Fibroblast of lung (primary cell): Measurements from ENCODE around the gene CLK4. TPM values are rescaled to one million over a fixed set of nuclear protein-coding genes. Genes with fewer than 3 reads are reported as not detected.

Source experiments
- DNase-seq, 2 donors: peaks; one replicate each; pipeline versions ENCODE4 v3.0.0 to v3.0.0-alpha.2; 2010; ENCODE audit warnings: low read depth in 2 of 2
- H2AFZ ChIP-seq: 2 replicates; pipeline ENCODE4 v1.5.1; 2012; ENCODE audit warnings: low read length, control low read depth, inconsistent platforms
- H3K27ac ChIP-seq: 2 replicates; pipeline ENCODE4 v1.5.1; 2011; ENCODE audit warnings: low read length, control low read depth; ENCODE audit not compliant: insufficient read depth
- H3K27me3 ChIP-seq: 2 replicates; pipeline ENCODE4 v1.5.1; 2011; ENCODE audit warnings: mild to moderate bottlenecking, low read length; ENCODE audit not compliant: control insufficient read depth, insufficient read depth
- H3K36me3 ChIP-seq: 2 replicates; pipeline ENCODE4 v1.5.1; 2011; ENCODE audit warnings: low read length; ENCODE audit not compliant: control insufficient read depth, insufficient read depth
- H3K4me1 ChIP-seq: 2 replicates; pipeline ENCODE4 v1.5.1; 2011; ENCODE audit warnings: low read length; ENCODE audit not compliant: control insufficient read depth, insufficient read depth; ENCODE audit errors: extremely low read depth
- H3K4me2 ChIP-seq: 2 replicates; pipeline ENCODE4 v1.5.1; 2011; ENCODE audit warnings: low read length, control low read depth; ENCODE audit not compliant: insufficient read depth; ENCODE audit errors: extremely low read depth
- H3K4me3 ChIP-seq, 4 experiments: fragments of 200-600 bp in 1 of 4; sonication (generic) in 1 of 4; replicated peaks in 1 of 4; 2 replicates each; pipeline ENCODE4 v1.5.1; 2011 to 2016; ENCODE audit warnings: low read length in 4 of 4, low read depth in 3 of 4, mild to moderate bottlenecking in 3 of 4, control low read depth in 2 of 4, inconsistent platforms in 1 of 4, mixed read lengths in 1 of 4; ENCODE audit not compliant: insufficient read depth in 1 of 4; ENCODE audit errors: control extremely low read depth in 1 of 4
- H3K79me2 ChIP-seq: 2 replicates; pipeline ENCODE4 v1.5.1; 2012; ENCODE audit warnings: mild to moderate bottlenecking, low read length, inconsistent platforms; ENCODE audit not compliant: control insufficient read depth, insufficient read depth
- H3K9ac ChIP-seq: 2 replicates; pipeline ENCODE4 v1.5.1; 2011; ENCODE audit warnings: mild to moderate bottlenecking, low read length, control low read depth; ENCODE audit not compliant: insufficient read depth
- H3K9me3 ChIP-seq: 2 replicates; pipeline ENCODE4 v1.5.1; 2012; ENCODE audit warnings: low read depth, low read length; ENCODE audit not compliant: control insufficient read depth, insufficient read depth
- H4K20me1 ChIP-seq: 2 replicates; pipeline ENCODE4 v1.5.1; 2011; ENCODE audit warnings: low read length; ENCODE audit not compliant: control insufficient read depth, insufficient read depth; ENCODE audit errors: extremely low read depth
- EZH2 ChIP-seq: IDR thresholded peaks from 2 replicates; pipeline ENCODE4 v1.5.1; 2012; ENCODE audit warnings: low read length, control low read depth, mild to moderate bottlenecking; ENCODE audit errors: missing control alignments
- polyA plus RNA-seq, 2 donors: library from polyadenylated mRNA; depleted of rRNA in 1 of 2; stranded (reverse) in 1 of 2; unstranded in 1 of 2; fragments of >200 nt; gene quantifications; 2 replicates each; pipeline ENCODE4 v1.2.1, GENCODE V29; 2011 to 2012; ENCODE audit warnings: missing spikeins in 1 of 2
- total RNA-seq: library from RNA; depleted of rRNA; stranded (reverse); fragments of >200 nt; gene quantifications from 2 replicates; pipeline ENCODE4 v1.2.1, GENCODE V29; 2014
- TF ChIP-seq, protein P1 (sequence below), 2 donors: IDR thresholded peaks in 1 of 2; conservative IDR thresholded peaks in 1 of 2; 1 replicate in 1 of 2; 2 replicates in 1 of 2; pipeline ENCODE4 v1.5.1; 2011 to 2012; ENCODE audit warnings: low read length in 2 of 2, control low read depth in 1 of 2, inconsistent platforms in 1 of 2, low read depth in 1 of 2, mild to moderate bottlenecking in 1 of 2

CLK4 gene
- total and polyA plus RNA-seq, 2 donors (not counting 1 experiment from before 2014, with no cell fraction given), result 20.7 to 27.9 TPM

DNA sequence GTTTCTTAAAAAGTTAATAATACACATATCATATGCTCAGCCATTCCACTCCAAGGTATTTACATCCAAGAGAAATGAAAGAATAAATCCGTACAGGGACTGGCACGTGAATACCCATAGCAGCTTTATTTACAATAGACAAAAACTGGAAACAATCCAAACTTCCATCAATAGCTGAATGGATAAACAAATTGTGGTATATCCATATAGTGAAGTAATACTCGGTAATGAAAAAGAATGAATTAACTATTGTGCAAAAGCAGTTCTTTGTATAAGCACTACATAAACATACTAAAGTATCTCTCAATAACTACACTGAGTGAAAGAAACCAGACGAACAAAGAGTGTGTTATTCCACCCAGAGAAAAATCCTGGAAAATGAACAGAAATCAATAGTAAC is 54.2 kb downstream of the CLK4 start:
- H3K27me3 ChIP-seq, result no peaks in the 10 kb centered on the region
- H3K27ac ChIP-seq, result no peak overlapping the region
- no peak overlapping the region for H2AFZ ChIP-seq
- no peaks in the 10 kb centered on the region for H3K36me3 ChIP-seq
- no peak for DNase-seq
- H3K79me2 ChIP-seq, result no peaks in the 10 kb centered on the region
- H3K9me3 ChIP-seq, result no peaks in the 10 kb centered on the region
- no peaks in the 10 kb centered on the region for H3K4me1 ChIP-seq
- H4K20me1 ChIP-seq, result no peaks in the 10 kb centered on the region
- no peak overlapping the region for H3K4me3 ChIP-seq
- no peak overlapping the region for H3K4me2 ChIP-seq
- no peak overlapping the region for H3K9ac ChIP-seq
- TF ChIP-seq, protein P1, sequence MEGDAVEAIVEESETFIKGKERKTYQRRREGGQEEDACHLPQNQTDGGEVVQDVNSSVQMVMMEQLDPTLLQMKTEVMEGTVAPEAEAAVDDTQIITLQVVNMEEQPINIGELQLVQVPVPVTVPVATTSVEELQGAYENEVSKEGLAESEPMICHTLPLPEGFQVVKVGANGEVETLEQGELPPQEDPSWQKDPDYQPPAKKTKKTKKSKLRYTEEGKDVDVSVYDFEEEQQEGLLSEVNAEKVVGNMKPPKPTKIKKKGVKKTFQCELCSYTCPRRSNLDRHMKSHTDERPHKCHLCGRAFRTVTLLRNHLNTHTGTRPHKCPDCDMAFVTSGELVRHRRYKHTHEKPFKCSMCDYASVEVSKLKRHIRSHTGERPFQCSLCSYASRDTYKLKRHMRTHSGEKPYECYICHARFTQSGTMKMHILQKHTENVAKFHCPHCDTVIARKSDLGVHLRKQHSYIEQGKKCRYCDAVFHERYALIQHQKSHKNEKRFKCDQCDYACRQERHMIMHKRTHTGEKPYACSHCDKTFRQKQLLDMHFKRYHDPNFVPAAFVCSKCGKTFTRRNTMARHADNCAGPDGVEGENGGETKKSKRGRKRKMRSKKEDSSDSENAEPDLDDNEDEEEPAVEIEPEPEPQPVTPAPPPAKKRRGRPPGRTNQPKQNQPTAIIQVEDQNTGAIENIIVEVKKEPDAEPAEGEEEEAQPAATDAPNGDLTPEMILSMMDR (conservative IDR thresholded peaks at IDR 0.05 in 1 of 2, IDR thresholded peaks at IDR 0.05 in 1 of 2; ENCODE audit: low read depth in 1 of 2, low read length in 2 of 2), result no peak
- no peak for TF ChIP-seq EZH2

DNA sequence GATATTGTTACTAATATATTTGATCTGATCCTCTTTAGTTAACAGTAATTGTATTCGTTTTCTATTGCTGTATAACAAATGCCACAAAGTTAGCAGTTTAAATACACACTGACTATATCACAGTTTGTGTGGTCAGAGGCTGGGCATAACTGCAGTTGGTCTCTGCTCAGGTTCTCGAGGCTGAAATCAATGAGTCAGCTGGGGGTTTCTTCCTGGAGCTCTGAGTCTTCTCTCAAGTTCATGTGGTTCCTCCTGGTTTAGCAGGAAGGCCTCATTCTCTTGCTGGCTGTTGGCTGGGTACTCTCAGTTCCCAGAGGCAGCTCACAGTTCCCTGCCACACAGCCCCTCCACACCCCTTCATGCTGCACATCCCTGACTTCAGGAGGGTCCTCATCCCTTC is 57.4 kb downstream of the CLK4 start:
- Histone ChIP-seq H3K36me3 (no peaks in the 10 kb centered on the region), H4K20me1 (no peaks in the 10 kb centered on the region), H3K27ac (no peak overlapping the region), H3K4me2 (no peak overlapping the region), H3K9me3 (no peaks in the 10 kb centered on the region), H3K79me2 (no peaks in the 10 kb centered on the region), H2AFZ (no peak overlapping the region), H3K4me1 (no peaks in the 10 kb centered on the region), H3K27me3 (no peaks in the 10 kb centered on the region), H3K9ac (no peak overlapping the region), H3K4me3 (no peak overlapping the region)
- no peak for DNase-seq
- no peak for TF ChIP-seq EZH2
- TF ChIP-seq, protein P1 (conservative IDR thresholded peaks at IDR 0.05 in 1 of 2, IDR thresholded peaks at IDR 0.05 in 1 of 2; ENCODE audit: low read depth in 1 of 2, low read length in 2 of 2), result no peak

DNA sequence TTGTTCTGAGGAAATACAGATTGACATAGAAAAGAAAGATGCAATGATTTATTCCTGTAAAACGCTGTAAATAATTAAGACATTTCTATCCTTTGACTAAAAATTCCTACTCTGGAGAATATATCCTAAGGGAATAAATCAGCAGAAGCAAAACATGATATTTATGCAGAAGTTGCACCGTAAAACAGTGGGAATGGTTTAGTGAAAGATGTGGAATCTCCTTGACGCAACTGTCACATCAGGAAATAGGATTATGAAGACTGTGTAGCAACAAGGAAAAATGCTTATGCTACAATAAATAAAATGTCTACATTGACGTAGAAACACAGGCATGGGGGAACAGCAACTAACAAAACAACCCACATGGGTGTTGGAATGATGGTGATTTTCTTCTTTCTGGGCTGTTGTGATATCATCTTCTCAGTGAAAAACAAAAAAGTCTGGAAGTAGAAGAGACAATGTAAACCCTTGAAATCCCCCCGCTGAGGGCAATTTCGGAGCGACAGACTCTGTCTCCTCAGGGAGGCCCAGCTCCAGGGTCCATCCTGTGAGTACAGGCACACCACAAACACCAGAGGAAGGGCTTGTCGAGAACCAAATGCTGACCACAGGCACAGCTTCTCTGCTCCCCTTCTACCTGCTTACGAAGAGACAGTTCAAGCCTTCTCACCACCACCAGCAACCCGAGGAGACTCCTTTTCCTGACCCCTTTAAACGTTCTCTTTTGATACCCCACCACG is 61.9 kb downstream of the CLK4 start:
- Histone ChIP-seq H3K36me3 (no peaks in the 10 kb centered on the region), H3K4me3 (no peak overlapping the region), H2AFZ (no peak overlapping the region), H3K9ac (no peak overlapping the region), H3K79me2 (no peaks in the 10 kb centered on the region), H3K4me2 (no peak overlapping the region), H3K27ac (no peak overlapping the region), H4K20me1 (no peaks in the 10 kb centered on the region), H3K27me3 (no peaks in the 10 kb centered on the region), H3K9me3 (no peaks in the 10 kb centered on the region), H3K4me1 (no peaks in the 10 kb centered on the region)
- DNase-seq, result no peak
- TF ChIP-seq EZH2, result no peak
- TF ChIP-seq, protein P1 (conservative IDR thresholded peaks at IDR 0.05 in 1 of 2, IDR thresholded peaks at IDR 0.05 in 1 of 2; ENCODE audit: low read depth in 1 of 2, low read length in 2 of 2), result no peak
